Left lung (tissue), 10 donors: ENCODE results near the gene PRKCG. TPM values are rescaled to one million over a fixed set of nuclear protein-coding genes. Genes with fewer than 3 reads are reported as not detected.

Experiments used
- ATAC-seq: fragments of 200-7000 bp; cut with Tn5 transposase; one replicate; pipeline ENCODE4 v1.9.1; 2020; ENCODE audit warnings: moderate library complexity
- DNase-seq, 4 donors: peaks; one replicate each; pipeline ENCODE4 v3.0.0-alpha.2; 2013 to 2020
- H3K27ac ChIP-seq, 2 donors: fragments of 200-600 bp; sonication (generic) in 1 of 2; one replicate each; pipeline versions ENCODE4 v1.5.0 to v1.8.0; 2020 to 2021
- H3K27me3 ChIP-seq, 2 donors: fragments of 200-600 bp; sonication (generic) in 1 of 2; one replicate each; pipeline versions ENCODE4 v1.5.0 to v1.8.0; 2020 to 2021
- H3K36me3 ChIP-seq, 2 donors: fragments of 200-600 bp; sonication (generic) in 1 of 2; one replicate each; pipeline versions ENCODE4 v1.5.0 to v1.8.0; 2020 to 2021
- H3K4me1 ChIP-seq, 2 donors: fragments of 200-600 bp; one replicate each; pipeline ENCODE4 v1.8.0; 2021
- H3K4me3 ChIP-seq, 2 donors: fragments of 200-600 bp; sonication (generic) in 1 of 2; one replicate each; pipeline versions ENCODE4 v1.5.0 to v1.8.0; 2020 to 2021; ENCODE audit warnings: mild to moderate bottlenecking in 1 of 2
- H3K9me3 ChIP-seq, 2 donors: fragments of 200-600 bp; sonication (generic) in 1 of 2; one replicate each; pipeline versions ENCODE4 v1.5.0 to v1.8.0; 2020 to 2021
- intact Hi-C, 2 donors: fragments of 100-400 bp; cut with DNase I; formaldehyde crosslinking; loops; one replicate each; pipeline versions ENCODE4 v1.11.2 to v1.14.2; 2022
- polyA plus RNA-seq, 6 donors: library from polyadenylated mRNA; unstranded; fragments of 120-200 nt; gene quantifications; one replicate each; pipeline ENCODE4 v1.2.1, GENCODE V29; 2013; ENCODE audit not compliant: insufficient read length in 6 of 6
- total RNA-seq, 2 donors: library from RNA; stranded (reverse); fragmentation: NEBNext Ultra II Directional; extraction: Animal tissue kit (Norgen Biotek cat#: 25700); gene quantifications; one replicate each; pipeline ENCODE4 v1.2.1, GENCODE V29; 2021
- TF ChIP-seq, protein P1 (sequence below), 2 donors: fragments of 200-600 bp; sonication (generic) in 1 of 2; IDR thresholded peaks; one replicate each; pipeline versions ENCODE4 v1.5.0 to v1.8.0; 2021; ENCODE audit warnings: antibody characterized with exemption in 2 of 2
- donor health status: DM: no; HTN: yes; CAD: no.
- donor health status: DM: no; HTN: no; CAD: no.

PRKCG gene
- total and polyA plus RNA-seq, 8 donors = 0.10 to 0.78 (median 0.18) TPM; not detected in 3

- TF ChIP-seq, protein P1, sequence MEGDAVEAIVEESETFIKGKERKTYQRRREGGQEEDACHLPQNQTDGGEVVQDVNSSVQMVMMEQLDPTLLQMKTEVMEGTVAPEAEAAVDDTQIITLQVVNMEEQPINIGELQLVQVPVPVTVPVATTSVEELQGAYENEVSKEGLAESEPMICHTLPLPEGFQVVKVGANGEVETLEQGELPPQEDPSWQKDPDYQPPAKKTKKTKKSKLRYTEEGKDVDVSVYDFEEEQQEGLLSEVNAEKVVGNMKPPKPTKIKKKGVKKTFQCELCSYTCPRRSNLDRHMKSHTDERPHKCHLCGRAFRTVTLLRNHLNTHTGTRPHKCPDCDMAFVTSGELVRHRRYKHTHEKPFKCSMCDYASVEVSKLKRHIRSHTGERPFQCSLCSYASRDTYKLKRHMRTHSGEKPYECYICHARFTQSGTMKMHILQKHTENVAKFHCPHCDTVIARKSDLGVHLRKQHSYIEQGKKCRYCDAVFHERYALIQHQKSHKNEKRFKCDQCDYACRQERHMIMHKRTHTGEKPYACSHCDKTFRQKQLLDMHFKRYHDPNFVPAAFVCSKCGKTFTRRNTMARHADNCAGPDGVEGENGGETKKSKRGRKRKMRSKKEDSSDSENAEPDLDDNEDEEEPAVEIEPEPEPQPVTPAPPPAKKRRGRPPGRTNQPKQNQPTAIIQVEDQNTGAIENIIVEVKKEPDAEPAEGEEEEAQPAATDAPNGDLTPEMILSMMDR (IDR thresholded peaks at IDR 0.05) = no peak
- H3K36me3 ChIP-seq = no peaks in the 10 kb centered on the region
- H3K27me3 ChIP-seq = peaks cover 4 to 61% of the 10 kb centered on the region in 2 donors
- no peak overlapping the region for H3K27ac ChIP-seq
- H3K4me3 ChIP-seq = no peak overlapping the region
- no peaks in the 10 kb centered on the region for H3K4me1 ChIP-seq
- intact Hi-C loops = no loop called here
- DNase-seq (no peak), ATAC-seq (no peak)
- no peaks in the 10 kb centered on the region for H3K9me3 ChIP-seq
Measured at GRCh38 chr19:53916004-53916403, 34.0 kb downstream of the PRKCG start.

- H3K27ac ChIP-seq = no peak overlapping the region
- DNase-seq = no peak
- intact Hi-C loops = no loop called here
- H3K9me3 ChIP-seq = no peaks in the 10 kb centered on the region
- no peaks in the 10 kb centered on the region for H3K36me3 ChIP-seq
- no peak for ATAC-seq
- H3K27me3 ChIP-seq = peaks cover 0 to 48% of the 10 kb centered on the region in 2 donors
- no peaks in the 10 kb centered on the region for H3K4me1 ChIP-seq
- TF ChIP-seq, protein P1 (IDR thresholded peaks at IDR 0.05) = no peak
- H3K4me3 ChIP-seq = no peak overlapping the region
Measured at GRCh38 chr19:53917356-53917755, 35.4 kb downstream of the PRKCG start.

GRCh38 chr19:53927739-53928138, 45.7 kb downstream of the PRKCG start:
- Histone ChIP-seq H3K4me1 (no peaks in the 10 kb centered on the region), H3K27ac (no peak overlapping the region), H3K36me3 (no peaks in the 10 kb centered on the region), H3K9me3 (no peaks in the 10 kb centered on the region), H3K4me3 (no peak overlapping the region), H3K27me3 (no peaks in the 10 kb centered on the region)
- ATAC-seq = peak; percentile 56
- DNase-seq = peak in 1 of 4 donors; percentile 63
- TF ChIP-seq, protein P1 (IDR thresholded peaks at IDR 0.05) = no peak
- intact Hi-C loops = no loop called here

GRCh38 chr19:53936029-53936428, 54.0 kb downstream of the PRKCG start:
- H3K9me3 ChIP-seq = no peaks in the 10 kb centered on the region
- no peak overlapping the region for H3K27ac ChIP-seq
- no peaks in the 10 kb centered on the region for H3K36me3 ChIP-seq
- no peak overlapping the region for H3K4me3 ChIP-seq
- intact Hi-C loops = no loop called here
- TF ChIP-seq, protein P1 (IDR thresholded peaks at IDR 0.05) = no peak
- DNase-seq (no peak), ATAC-seq (no peak)
- peaks cover 0 to 65% of the 10 kb centered on the region in 2 donors for H3K27me3 ChIP-seq
- H3K4me1 ChIP-seq = no peaks in the 10 kb centered on the region

DNA sequence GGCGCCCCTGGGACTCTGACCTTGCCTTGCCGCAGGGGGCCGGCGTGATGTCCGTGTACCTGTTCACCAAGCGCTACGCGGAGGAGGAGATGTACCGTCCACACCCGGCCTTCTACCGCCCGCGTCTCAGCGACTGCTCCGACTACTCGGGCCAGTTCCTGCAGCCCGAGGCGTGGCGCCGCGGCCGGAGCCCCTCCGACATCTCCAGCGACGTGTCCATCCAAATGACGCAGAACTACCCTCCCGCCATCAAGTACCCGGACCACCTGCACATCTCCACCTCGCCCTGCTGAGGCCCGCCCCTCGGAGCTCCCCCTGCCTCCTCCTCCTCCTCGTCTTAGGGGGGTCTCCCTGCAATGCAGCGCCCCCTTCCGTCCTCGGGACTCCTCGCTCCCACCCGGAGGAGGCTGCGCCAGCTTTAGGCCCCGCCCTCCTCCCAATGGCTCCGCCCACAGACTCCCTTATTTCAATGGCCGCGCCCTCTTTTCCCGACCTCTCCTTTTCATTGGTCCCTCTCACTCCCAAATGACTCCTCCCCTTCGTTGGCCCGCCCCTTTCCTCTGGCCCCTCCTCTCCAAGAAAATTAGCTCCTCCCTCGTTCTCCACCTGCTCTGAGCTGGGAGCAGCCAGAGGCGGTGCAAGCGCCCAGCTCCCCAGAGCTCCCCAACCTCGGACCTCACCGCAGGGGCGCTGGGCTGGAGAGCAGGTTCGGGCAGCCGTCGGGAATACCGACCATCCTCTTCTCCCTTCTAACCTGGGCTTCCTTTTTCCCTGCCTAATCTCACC, 60.2 kb downstream of the PRKCG start:
- H3K27ac ChIP-seq = no peak overlapping the region
- peaks cover 29 to 86% of the 10 kb centered on the region in 2 donors for H3K27me3 ChIP-seq
- no peak overlapping the region for H3K4me3 ChIP-seq
- no peak for ATAC-seq
- no peaks in the 10 kb centered on the region for H3K9me3 ChIP-seq
- no peaks in the 10 kb centered on the region for H3K36me3 ChIP-seq
- intact Hi-C loops = no loop called here
- TF ChIP-seq, protein P1 (IDR thresholded peaks at IDR 0.05) = no peak
- H3K4me1 ChIP-seq = no peaks in the 10 kb centered on the region
- DNase-seq = no peak
